Activated CD4-positive, alpha-beta memory T cell treated with anti-CD3 and anti-CD28 coated beads, Interleukin-2, amount 10 ng/mL, durations not matched to agents 7 days and 5 days (primary cell): ENCODE results near the gene ZNF598. TPM values are rescaled to one million over a fixed set of nuclear protein-coding genes. Genes with fewer than 3 reads are reported as not detected.
"Not testable (repeated sequence)": the region's sequence is repeated elsewhere in the genome, so short reads cannot be mapped to it uniquely, and the experiment has no call there.

Experiments used
- CTCF ChIA-PET: fragments of 350-600 bp; sonication (Branson Sonifier 250); formaldehyde crosslinking; loops from one replicate; lab custom pipeline; 2021; ENCODE audit warnings: antibody characterized with exemption, inconsistent platforms; lab: Charles Lee
- POLR2A ChIA-PET: fragments of 350-600 bp; sonication (Branson Sonifier 250); formaldehyde crosslinking; loops from one replicate; lab custom pipeline; 2021; ENCODE audit warnings: antibody characterized with exemption; lab: Charles Lee
- DNase-seq: peaks from one replicate; pipeline ENCODE4 v3.0.0-alpha.2; 2020
- H3K27ac Mint-ChIP-seq: one replicate; pipeline ENCODE4 v1.8.0; 2021; ENCODE audit warnings: mild to moderate bottlenecking, mixed read lengths
- H3K27me3 Mint-ChIP-seq: one replicate; pipeline ENCODE4 v1.8.0; 2021; ENCODE audit warnings: mixed read lengths
- H3K36me3 Mint-ChIP-seq: one replicate; pipeline ENCODE4 v1.8.0; 2021; ENCODE audit warnings: low read depth, mixed read lengths
- H3K4me1 Mint-ChIP-seq: one replicate; pipeline ENCODE4 v1.8.0; 2021; ENCODE audit warnings: mixed read lengths
- H3K4me3 Mint-ChIP-seq: one replicate; pipeline ENCODE4 v1.8.0; 2021; ENCODE audit warnings: mild to moderate bottlenecking, mixed read lengths
- H3K9me3 Mint-ChIP-seq: one replicate; pipeline ENCODE4 v1.8.0; 2021; ENCODE audit warnings: mixed read lengths
- total RNA-seq, 2 experiments: library from RNA; stranded (reverse); gene quantifications; one replicate each; pipeline ENCODE4 v1.2.3, GENCODE V29; 2021

Gene ZNF598
- total RNA-seq, 2 experiments from 2014 or later = 52.1 to 53.6 TPM

GRCh38 chr16:1960665-1961630 is 48.7 kb downstream of the ZNF598 start:
- ChIA-PET CTCF (interaction anchor here (0.8 to 1.7 kb wide), 4 partner anchors 8 to 180 kb away, joined by 3 to 9 read pairs (median 4); partner anchors contain the start of genes MSRB1 and TBL3), POLR2A (interaction anchor here (0.6 to 9.7 kb wide), 20 partner anchors 8 to 540 kb away, joined by 3 to 149 read pairs (median 3); partner anchors contain the start of genes FAHD1, GFER, MSRB1 and NOXO1)
- H3K4me1 Mint-ChIP-seq = peaks cover 49% of the 10 kb centered on the region
- peak overlapping the region; percentile 84 for H3K4me3 Mint-ChIP-seq
- DNase-seq = peak; percentile 54
- H3K36me3 Mint-ChIP-seq = peaks cover 51% of the 10 kb centered on the region
- no peaks in the 10 kb centered on the region for H3K9me3 Mint-ChIP-seq
- peaks cover 2% of the 10 kb centered on the region for H3K27me3 Mint-ChIP-seq
- H3K27ac Mint-ChIP-seq = peak overlapping the region; percentile 95

GRCh38 chr16:1959269-1960039 is 50.2 kb downstream of the ZNF598 start, which contains the start of gene NDUFB10:
NDUFB10 (plus strand) TSS chr16:1959538; CDS start chr16:1959625, 87 bp downstream.
- peak within 1 kb of the TSS; percentile 95 for H3K27ac Mint-ChIP-seq
- DNase-seq = peak; percentile 93
- H3K4me1 Mint-ChIP-seq = peaks cover 43% of the 10 kb centered on the region
- POLR2A ChIA-PET = interaction anchor here (0.9 to 9.7 kb wide), 4 partner anchors 8 to 196 kb away, joined by 3 to 149 read pairs (median 26); partner anchors contain the start of genes GFER, NOXO1, TBL3 and TRAF7
- peaks cover 39% of the 10 kb centered on the region for H3K36me3 Mint-ChIP-seq
- CTCF ChIA-PET = interaction anchor here (1.2 to 1.7 kb wide), 2 partner anchors 181 kb away, joined by 3 to 9 read pairs; no protein-coding TSS in a partner anchor
- no peaks in the 10 kb centered on the region for H3K9me3 Mint-ChIP-seq
- H3K27me3 Mint-ChIP-seq = peaks cover 2% of the 10 kb centered on the region
- H3K4me3 Mint-ChIP-seq = peak within 1 kb of the TSS; percentile 84

GRCh38 chr16:1958715-1959268 is 50.8 kb downstream of the ZNF598 start:
- peaks cover 2% of the 10 kb centered on the region for H3K27me3 Mint-ChIP-seq
- DNase-seq = no peak
- no peaks in the 10 kb centered on the region for H3K9me3 Mint-ChIP-seq
- H3K4me1 Mint-ChIP-seq = peaks cover 40% of the 10 kb centered on the region
- peak overlapping the region; percentile 84 for H3K4me3 Mint-ChIP-seq
- POLR2A ChIA-PET = interaction anchor here (5.1 to 9.7 kb wide), 2 partner anchors 13 to 22 kb away, joined by 48 to 149 read pairs; partner anchors contain the start of genes GFER, NOXO1 and TBL3
- CTCF ChIA-PET = interaction anchor here (1.2 kb wide), 1 partner anchor 182 kb away, joined by 3 read pairs; no protein-coding TSS in a partner anchor
- peaks cover 34% of the 10 kb centered on the region for H3K36me3 Mint-ChIP-seq
- peak overlapping the region; percentile 95 for H3K27ac Mint-ChIP-seq

GRCh38 chr16:1958143-1958491 is 51.5 kb downstream of the ZNF598 start:
- H3K27ac Mint-ChIP-seq, H3K27me3 Mint-ChIP-seq, POLR2A ChIA-PET, DNase-seq, H3K4me3 Mint-ChIP-seq, H3K9me3 Mint-ChIP-seq: not testable (repeated sequence)
- peaks cover 27% of the 10 kb centered on the region for H3K36me3 Mint-ChIP-seq
- CTCF ChIA-PET = interaction anchor here (0.8 kb wide), 1 partner anchor 63 kb away, joined by 3 read pairs; no protein-coding TSS in a partner anchor
- peaks cover 33% of the 10 kb centered on the region for H3K4me1 Mint-ChIP-seq

- not testable (repeated sequence) for H3K9me3 Mint-ChIP-seq, H3K27me3 Mint-ChIP-seq, H3K27ac Mint-ChIP-seq, H3K4me3 Mint-ChIP-seq, DNase-seq
- Mint-ChIP-seq H3K36me3 (peaks cover 22% of the 10 kb centered on the region), H3K4me1 (peaks cover 28% of the 10 kb centered on the region)
- ChIA-PET POLR2A (interaction anchor here (6.9 kb wide), 1 partner anchor 7 kb away, joined by 33 read pairs; the partner anchor contains the start of gene RPS2), CTCF (interaction anchor here (0.8 kb wide), 1 partner anchor 64 kb away, joined by 3 read pairs; no protein-coding TSS in a partner anchor)
Measured at GRCh38 chr16:1957434-1958142, 52.0 kb downstream of the ZNF598 start.

GRCh38 chr16:1953734-1954133 is 55.9 kb downstream of the ZNF598 start:
- H3K36me3 Mint-ChIP-seq = no peaks in the 10 kb centered on the region
- H3K9me3 Mint-ChIP-seq = no peaks in the 10 kb centered on the region
- H3K4me3 Mint-ChIP-seq = no peak overlapping the region
- ChIA-PET CTCF (interaction anchor here (1.4 kb wide), 1 partner anchor 187 kb away, joined by 4 read pairs; no protein-coding TSS in a partner anchor), POLR2A (interaction anchor here (3.5 to 6.9 kb wide), 2 partner anchors 11 kb away, joined by 14 to 33 read pairs; partner anchors contain the start of genes MSRB1 and RPS2)
- H3K27ac Mint-ChIP-seq = no peak overlapping the region
- DNase-seq = no peak
- no peaks in the 10 kb centered on the region for H3K4me1 Mint-ChIP-seq
- peaks cover 3% of the 10 kb centered on the region for H3K27me3 Mint-ChIP-seq

GRCh38 chr16:1950559-1950958 is 59.1 kb downstream of the ZNF598 start:
- Mint-ChIP-seq H3K36me3 (no peaks in the 10 kb centered on the region), H3K27me3 (peaks cover 2% of the 10 kb centered on the region), H3K9me3 (no peaks in the 10 kb centered on the region), H3K4me1 (no peaks in the 10 kb centered on the region), H3K4me3 (no peak overlapping the region), H3K27ac (no peak overlapping the region)
- ChIA-PET POLR2A (interaction anchor here (1.1 to 1.3 kb wide), 2 partner anchors 9 to 12 kb away, joined by 3 to 4 read pairs; partner anchors contain the start of gene NDUFB10), CTCF (no interaction called here)
- DNase-seq = no peak

- Mint-ChIP-seq H3K27me3 (peaks cover 2% of the 10 kb centered on the region), H3K4me1 (no peaks in the 10 kb centered on the region), H3K4me3 (no peak overlapping the region), H3K36me3 (no peaks in the 10 kb centered on the region), H3K27ac (no peak overlapping the region), H3K9me3 (no peaks in the 10 kb centered on the region)
- DNase-seq = no peak
- CTCF ChIA-PET = no interaction called here
- POLR2A ChIA-PET = no interaction called here
Measured at GRCh38 chr16:1950047-1950446, 59.6 kb downstream of the ZNF598 start.

GRCh38 chr16:1949507-1949906 is 60.1 kb downstream of the ZNF598 start:
- CTCF ChIA-PET = no interaction called here
- no peak for DNase-seq
- Mint-ChIP-seq H3K4me3 (no peak overlapping the region), H3K4me1 (peaks cover 3% of the 10 kb centered on the region), H3K36me3 (no peaks in the 10 kb centered on the region), H3K27me3 (peaks cover 2% of the 10 kb centered on the region), H3K9me3 (no peaks in the 10 kb centered on the region), H3K27ac (no peak overlapping the region)
- POLR2A ChIA-PET = no interaction called here
